HUDEP-2 (cell line): ENCODE results near the gene ARSI.

Experiments used
- DNase-seq, 76 experiments: peaks; one replicate each; lab custom pipeline; 2025; ENCODE audit not compliant: unreplicated experiment in 76 of 76; lab: John Stamatoyannopoulos, UW

Gene ARSI

DNA sequence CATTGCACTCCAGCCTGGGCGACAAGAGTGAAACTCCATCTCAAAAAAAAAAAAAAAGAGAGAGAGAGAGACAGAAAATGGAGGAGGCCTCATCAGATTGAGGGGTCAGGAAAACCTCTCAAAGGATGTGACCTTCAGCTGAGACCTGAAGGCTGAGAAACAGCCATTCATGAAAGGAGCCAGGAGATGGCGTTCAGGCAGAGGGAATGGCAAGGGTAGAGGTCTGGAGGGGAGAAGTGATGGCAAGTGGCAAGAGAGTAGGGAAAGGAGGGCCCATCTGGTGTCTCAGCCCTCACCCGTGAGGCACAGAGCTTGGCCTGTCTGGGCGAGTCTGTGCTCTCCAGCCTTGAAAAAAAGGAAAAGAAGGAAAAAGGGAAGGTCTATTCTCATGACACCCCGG, 30.2 kb downstream of the ARSI start:
- peak in 5 of 76 experiments; percentile 4 to 16 (median 8) for DNase-seq

DNA sequence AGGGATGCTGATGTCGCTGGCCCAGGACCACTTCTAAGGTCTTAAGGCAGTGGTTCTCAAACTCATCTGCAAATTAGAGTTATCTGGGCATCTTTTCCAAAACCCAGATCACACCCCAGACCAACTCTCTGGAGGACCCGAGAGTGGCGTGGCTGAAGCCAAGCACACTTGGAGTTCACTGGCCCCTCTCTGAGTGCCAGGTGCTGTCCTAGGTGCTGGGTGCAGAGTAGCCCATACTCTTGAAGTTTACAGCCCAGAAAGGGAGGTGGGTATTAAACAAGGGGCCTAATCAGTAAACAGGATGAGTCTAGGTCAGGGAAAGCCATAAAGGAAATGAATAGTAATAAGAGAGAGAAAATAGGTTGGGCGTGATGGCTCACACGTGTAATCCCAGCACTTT, 30.8 kb downstream of the ARSI start:
- DNase-seq: no peak

DNA sequence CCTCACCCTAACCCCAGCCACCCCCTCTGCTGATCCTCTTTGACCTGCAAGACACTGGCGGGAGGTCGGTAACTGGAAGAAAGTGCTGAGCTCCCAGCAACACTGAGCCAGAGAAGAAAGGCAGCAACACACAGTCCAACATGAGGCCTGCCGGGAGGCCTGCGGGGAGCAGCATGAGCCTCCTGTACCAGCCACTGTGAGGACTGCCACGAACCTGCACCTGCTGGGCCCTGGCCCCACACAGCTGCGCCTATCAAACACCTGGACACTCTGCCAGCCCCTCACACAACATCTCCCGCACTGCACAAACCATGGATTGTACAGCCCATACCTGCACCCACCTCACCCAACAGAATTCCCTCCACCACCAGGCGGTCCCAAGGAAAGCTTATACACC, 31.4 kb downstream of the ARSI start:
- DNase-seq: no peak

DNA sequence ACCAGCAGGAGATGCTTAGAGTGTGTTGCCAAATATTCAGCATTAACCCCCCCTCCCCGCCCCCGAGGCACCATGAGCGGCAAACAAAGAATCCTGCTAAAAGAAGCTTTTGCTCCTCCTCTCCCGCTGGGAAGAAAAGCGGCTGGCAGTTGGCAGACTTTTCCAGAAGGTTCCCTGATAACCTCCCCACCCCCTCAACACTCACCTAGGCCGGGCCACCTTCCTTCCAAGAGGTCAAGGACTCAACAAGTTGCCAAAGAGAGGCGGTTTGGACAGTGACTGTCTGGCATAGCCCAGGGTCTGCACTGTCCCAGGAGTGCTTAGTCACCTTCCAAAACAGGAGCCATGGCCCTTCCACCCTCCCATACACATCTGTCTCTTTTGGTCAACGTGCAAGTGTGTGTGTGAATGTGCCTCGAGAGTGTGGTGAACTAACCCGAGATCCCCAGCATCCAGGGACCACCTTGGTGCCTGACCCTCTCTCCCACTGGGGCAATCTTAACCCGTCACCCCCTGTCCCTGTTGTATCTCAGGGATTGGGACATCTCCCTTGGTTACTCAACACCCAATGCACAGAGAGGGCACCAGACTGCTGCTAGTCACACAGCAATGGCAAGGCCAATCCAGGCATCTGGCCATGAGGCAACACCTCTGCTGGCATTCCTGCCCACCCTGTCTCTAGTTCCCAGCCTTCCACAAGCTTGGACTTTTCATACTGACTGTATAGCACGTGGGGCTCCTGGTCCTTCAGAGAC, 32.0 kb downstream of the ARSI start:
- DNase-seq: no peak

DNA sequence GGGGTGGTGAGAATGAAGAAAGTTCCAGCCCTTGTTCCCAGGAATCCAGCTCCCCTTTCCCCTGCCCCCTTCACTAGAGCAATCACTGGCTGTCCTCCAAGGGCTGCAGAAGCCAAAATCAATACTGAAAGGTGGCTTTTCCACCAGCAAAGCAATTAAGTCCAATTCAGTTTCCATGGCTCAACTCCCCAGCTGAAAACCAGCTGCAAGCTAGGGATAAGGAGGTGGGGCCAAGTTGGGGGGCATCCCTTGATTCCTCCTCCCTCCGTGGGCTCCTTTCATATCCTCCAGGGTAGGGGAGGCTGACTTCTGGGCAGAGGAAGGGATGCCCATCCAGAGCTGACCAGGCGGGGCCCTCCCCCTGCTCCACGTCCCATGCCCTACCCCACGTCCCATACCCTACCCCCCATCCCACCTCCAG, 35.8 kb downstream of the ARSI start:
- no peak for DNase-seq

DNA sequence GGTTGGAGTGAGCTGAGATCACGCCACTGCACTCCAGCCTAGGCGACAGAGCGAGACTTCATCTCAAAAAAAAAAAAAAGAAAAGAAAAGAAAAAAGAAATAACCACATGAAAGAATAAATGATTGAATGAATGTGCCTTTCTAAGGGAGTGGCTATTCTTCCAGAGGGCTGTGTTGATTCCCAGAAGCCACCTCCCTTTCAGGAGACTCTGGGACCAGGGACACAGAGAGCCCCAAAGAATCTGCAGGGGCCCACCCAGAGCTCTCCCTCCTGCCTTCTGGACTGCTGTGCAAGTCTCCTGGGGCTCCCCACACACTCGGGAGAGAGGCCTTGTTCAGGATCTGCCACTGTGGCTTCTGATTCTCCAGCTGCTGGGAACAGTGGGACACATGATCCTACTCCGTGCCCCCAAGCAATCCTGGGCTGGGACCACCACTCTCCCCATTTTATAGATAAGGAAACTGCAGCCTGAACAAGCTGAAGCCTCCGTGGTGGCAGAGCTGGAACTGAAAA, 36.8 kb downstream of the ARSI start:
- no peak for DNase-seq

DNA sequence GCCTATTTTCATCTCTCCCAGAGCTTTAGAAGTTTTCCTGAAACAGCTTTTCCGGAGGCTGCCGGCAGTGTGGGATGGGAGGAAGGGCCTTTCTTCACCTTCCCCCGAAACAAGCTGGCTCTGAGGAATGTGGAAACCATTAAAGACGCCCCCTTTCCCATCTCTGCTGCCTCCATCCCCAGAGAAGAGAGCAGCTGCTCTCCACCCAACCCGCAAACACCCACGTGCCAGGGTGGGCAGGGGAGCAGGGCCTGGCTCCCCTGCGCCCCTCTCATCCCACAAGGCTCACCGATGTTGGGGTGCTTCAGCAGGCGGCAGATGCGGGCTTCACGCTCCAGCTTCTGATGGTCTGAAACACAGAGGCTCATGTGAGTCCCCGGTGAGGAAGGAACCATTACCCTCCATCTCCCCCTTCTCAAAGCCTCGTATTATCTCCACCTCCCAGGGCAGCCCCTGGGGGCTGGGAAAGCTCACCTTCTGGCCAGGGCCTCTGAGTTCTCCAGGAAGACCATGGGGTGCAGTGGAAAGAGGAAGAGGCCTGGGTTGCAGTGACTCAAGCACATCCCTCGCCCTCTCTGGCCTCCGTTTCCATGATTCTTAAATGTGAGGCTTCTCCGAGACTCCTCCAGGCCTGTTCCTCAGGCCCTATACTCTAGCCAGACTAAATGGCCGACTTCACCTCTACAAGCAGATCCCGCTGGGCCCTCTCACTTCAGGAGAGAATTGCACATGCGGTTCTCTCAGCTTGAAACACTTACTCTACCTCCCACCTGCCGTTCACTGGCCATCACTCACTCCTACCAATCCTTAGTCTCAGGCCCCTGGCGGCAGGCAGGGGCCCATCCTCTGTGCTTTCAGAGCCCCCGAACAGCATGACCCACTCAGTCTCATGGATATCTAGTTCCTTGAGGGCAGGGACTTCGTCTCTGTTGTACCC, 37.8 kb downstream of the ARSI start:
- no peak for DNase-seq

DNA sequence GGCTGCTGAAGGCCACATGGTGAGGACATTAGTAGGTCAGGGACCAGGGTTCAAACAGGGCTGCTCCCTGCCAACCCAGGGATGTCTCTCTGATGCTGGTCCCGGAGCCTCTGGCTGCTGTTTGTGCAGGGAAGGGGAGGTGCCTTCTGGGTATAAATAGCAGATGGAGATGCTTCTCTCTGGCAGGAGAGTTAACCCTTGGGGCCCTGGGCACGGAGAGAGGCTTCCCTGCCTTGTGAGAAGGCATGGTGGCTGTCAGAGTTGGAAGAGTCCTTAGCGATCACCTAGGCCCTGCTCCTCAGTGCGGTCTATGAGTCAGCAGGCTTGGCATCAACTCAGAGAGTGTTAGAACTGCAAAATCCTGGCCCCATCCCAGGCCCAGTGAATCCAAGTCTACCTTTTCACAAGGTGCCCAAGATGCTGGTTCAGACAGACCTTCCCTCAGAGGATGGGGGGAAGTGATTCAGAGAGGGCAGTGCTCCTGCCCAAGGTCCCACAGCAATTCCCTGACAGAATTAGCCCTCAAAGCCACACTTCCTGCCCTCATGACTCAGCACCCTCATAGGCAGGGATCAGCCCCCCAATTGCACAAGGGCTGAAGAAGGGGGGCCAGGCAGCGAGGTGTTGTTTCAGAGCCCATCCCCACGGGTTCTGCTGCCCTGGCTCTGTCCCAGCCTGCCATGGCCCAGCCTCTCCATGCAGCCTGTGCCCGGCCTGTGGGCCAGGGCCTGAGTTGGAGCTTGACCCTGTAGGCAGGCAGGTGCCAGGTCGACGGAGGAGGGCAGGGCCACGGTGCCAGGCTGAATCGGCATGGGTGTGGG, 38.7 kb downstream of the ARSI start:
- peak in 10 of 76 experiments; percentile 4 to 39 (median 12) for DNase-seq

DNA sequence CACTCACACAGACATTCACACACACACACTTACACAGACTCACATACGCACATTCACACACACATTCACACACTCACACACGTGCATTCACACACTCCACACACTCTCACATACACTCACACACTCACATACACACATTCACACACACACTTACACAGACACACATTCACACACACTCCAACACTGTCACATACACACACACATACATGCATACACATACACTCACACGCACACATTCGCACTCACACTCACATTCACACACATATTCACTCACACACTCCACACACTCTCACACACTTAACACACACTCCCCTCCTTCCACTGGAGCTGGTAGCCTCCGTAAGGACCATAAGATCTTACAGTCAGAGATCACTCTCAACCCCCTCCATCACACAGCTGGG, 39.3 kb downstream of the ARSI start:
- DNase-seq: no peak

DNA sequence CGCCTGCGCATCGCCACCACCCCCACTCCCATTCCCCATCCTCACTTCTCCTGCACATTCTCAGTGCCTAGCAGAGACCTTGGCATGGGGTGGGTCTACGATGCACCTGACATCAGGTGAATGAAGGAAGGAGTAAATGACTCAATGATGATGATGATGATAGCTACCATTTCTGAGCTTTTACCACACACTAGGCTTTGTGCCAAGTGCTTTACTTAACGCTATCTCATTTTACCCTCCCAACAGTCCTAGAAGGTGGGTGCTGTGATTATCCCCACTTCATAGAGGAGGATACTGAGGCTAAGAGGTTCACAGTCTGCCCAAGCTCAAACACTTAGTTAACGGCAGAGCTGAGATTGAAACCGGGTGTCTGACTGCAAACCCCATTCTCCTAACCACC, 40.2 kb downstream of the ARSI start:
- DNase-seq: no peak

DNA sequence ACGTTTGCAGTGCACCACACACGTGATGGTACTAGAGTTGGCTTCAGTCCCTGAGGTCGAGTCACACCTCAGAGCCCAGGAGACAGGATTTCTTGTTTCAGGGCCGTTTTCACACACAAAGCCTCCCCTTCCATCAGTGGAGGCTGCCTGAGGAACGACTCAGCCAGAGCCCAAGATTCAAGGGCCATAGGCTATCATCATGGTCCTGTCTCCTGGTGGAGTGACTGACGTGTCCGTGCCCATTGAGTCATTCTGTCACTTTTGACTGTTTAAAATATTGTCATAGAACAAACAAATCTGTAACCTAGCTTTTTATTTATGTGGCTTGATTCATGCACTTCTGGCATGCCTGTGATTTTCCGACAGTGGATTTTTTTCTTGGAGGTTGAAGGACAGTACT, 41.5 kb downstream of the ARSI start:
- DNase-seq: no peak

DNA sequence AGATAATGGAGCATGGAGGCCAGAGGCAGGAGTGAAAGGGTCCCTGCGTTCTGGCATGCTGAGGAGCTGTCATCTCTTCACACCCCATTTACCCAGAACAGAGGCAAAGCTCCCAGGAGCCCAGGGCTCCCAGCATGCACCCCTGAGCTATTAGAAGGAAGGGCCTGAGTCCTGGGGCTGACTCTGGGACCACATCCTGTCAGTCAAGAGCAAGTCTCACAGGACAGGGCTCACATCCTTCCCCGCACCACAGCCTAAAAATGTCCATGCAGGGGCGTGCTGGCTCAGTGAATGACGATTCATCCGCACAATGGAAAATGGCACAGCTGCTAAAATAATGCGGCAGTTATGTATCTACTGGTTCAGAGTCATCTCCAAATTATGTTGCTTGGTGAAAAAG, 44.6 kb downstream of the ARSI start:
- DNase-seq: no peak

DNA sequence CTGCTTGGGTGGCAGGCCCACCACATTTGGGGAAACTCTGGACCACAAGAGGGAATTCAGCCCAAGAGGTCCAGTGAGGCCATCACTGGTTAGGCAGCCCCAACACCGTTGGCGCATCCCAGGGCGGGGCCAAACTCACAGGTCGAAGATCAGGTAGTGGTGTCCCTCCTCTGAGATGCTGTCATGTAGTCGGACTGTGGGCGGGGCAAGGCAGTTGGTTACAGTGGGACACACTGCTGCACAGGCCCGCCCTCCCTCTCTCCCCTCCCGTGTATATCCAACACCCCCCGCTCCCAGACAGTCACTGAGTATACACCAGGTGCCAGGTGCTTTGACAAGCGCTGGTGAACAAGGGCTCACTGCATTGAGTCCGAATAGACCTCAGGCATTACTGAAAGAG, 45.3 kb downstream of the ARSI start:
- DNase-seq: no peak

DNA sequence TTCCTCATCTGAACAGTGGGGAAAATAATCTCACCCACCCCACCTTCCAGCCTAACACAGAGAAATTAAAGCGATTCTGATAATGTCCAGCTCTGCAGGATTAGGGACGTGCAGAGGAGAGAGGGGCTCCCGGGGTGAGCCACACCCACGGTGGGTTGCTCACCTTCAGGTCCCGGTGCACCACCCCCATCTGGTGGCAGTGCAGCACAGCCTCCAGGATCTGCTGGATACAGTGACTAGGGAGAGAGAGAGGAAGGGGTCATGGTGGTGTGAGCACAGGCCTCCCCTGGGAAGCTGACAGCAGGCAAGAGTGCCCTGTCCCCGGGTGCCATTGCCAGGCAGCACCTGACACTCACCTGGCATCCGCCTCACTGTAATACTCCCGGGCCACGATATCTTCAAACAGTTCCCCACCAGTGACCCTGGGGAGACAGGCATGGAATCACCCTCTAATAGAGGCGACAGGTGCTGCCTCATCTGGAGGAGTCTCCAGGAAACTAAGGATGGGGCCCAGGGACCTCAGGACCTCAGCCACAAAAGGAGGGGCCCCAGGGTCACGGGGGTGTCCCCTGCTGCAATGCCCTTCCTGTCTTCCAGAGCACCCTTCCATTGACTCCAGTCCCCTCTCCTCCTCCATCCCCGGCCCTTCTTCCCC, 46.2 kb downstream of the ARSI start:
- DNase-seq: no peak

DNA sequence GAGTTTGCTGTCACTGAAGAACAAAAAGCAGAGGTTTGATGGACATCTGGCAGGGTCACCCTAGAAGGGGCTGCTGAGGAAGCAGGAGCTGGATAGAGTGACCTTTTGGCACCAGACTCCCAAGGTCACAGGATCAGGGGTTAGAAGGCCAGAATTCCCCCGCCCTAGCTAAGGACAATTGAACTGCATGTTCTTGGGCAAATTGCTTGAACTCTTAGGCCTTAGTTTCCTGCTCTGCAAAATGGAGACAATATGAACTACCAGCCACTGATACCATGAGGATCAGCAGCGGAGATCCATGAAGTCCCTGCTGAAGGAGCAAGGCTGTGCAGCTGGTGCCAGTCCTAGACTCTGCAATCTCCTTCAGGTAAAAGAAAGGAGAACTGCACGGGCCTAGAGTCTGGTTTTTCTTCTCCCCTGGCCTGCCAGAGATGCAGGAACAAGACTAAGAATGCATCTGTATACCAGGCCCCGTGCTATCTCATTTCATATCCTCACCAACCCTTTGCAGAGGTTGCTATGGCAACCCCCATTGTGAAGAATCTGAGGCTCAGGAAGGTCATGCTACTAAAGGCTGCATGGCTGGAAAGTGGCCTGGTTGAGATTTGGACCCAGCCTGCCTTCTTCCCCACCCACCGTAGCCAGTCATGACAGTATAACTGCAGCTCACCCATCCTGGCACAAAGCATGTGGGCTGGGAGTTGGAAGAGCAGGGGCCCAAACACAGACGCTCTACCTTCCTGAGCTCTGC, 46.9 kb downstream of the ARSI start:
- no peak for DNase-seq

DNA sequence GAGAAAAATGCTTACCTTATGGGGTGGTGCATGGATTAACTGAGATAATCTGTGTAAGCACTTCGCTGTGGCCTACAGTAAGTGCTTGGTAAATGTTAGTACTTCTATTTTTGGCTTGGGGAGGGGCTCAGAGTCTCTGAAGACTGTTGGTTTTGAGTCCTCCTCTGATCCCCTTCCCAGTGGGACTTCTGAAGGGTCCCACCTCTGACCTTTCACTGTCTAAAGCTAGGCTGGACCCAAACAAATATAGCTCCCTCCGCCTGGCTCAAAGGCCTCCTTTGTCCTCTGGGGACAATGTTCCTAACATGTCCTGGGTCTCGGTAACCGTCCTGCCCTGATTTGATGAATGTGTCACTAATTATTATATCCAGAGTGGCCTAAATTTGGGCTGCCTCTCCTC, 47.9 kb downstream of the ARSI start:
- no peak for DNase-seq

DNA sequence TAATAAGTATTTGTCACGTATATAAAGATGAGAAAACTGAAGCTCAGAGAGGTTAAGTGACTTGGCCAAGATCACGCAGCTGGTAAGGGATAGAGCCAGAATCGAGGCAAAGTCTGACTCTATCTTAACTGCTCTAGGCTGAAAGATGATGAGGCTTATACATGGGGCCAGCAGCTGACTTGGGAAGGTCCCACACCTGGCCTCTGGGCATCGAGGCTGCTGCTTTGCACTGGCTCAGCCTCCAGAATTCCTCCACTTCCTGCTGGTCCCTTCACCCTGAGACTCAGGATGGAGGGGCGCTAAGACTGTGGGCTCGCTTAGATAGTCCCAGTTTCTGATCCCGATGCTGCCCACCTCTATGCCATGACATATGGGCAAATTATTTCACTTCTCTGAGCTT, 48.3 kb downstream of the ARSI start:
- no peak for DNase-seq

DNA sequence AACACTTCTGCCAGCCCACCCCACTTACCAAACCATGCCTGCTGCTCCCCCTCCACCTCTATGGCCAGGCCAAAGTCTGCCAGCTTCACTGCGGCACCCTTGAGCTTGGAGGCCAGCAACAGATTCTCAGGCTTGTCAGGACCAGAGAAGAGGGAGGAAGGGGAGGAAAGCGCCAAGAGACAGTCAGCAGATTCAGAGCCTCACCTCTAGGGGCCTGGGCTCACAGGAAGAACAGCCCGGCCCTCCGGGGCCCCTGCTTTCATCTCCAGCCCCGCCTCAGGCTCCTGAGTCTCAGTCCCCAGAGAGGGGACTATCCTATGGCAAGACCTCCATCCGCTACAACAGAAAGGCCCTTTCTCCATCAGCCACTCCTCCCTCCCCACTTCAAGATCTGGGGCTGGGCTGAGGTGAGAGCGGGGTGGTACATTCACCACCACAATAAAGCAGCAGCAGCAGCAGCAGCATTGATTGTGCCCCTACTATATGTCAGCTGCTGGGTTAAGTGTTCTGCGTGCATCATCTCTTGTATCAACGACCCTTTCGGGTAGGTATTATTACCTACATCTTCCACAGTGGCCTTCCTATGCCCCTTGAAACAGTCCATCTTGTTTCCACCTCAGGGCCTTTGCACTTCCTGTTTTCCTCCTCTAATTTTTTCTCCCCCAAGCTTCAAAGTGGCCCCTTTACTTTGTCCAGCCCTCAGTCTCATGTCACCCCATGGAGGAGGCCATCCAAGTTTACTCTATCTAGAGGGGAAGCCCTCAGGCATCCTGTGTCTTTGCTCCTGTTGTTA, 49.1 kb downstream of the ARSI start:
- no peak for DNase-seq

DNA sequence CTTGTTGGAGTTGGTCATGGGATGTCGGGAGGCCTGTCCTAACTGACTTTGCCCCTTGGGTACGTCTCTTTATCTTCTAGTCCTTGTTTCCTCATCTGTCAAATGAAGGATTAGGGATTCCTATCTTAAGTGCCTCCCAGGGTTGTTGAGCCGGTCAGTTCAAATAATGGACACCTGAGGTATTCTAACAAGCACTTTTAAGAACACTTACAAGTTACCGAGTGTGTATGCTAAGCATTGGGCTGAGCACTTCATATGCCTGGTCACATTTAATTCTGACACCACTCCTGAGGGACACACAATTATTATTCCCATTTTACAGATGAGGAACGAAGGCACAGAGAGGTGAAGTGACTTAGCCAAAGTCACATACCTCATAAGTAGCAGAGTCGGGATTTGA, 50.2 kb downstream of the ARSI start:
- DNase-seq: no peak
